ENCODE measurements around the gene BEAN1. TPM values are rescaled to one million over a fixed set of nuclear protein-coding genes. Genes with fewer than 3 reads are reported as not detected.

The BEAN1 gene
- total RNA-seq, 6 donors from 2014 or later: 0.22 to 1.0 (median 0.35) TPM; not detected in 2

DNA sequence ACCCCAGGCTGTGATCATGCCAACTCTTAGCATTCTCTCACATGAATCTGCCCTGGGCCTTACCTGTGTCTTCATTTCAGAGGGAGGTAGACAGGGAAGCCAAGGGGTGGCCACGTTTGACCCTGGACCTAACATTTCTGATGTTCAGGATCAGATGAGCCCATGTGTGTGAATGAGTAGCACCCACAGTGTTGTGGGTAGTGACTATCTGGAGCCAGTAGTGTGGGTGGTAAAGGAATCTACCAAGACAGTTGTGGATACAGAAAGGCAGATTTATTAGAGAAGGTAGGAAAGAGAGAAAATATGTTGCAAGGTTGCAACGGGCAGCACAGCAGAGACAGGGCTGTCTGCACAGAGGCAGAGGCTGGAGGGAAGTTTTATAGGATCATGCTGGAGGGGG lies 62.3 kb downstream of the BEAN1 start:
- 78 to 93% methylated on average over 2 of the region's 2 CpGs for WGBS, 2 donors
- Histone ChIP-seq H3K27me3 (no peaks in the 10 kb centered on the region), H3K36me3 (no peaks in the 10 kb centered on the region), H3K9me3 (no peaks in the 10 kb centered on the region), H3K27ac (no peak overlapping the region), H3K4me3 (no peak overlapping the region), H3K4me1 (peaks cover 13 to 33% (median 23%) of the 10 kb centered on the region in 4 donors)
- no peak for DNase-seq
- no peak for ATAC-seq (ENCODE audit: low FRiP score in 2 of 2)
- TF ChIP-seq POLR2A (IDR thresholded peaks at IDR 0.05): no peak
- TF ChIP-seq POLR2AphosphoS5 (IDR thresholded peaks at IDR 0.05): no peak
- TF ChIP-seq, protein P1, sequence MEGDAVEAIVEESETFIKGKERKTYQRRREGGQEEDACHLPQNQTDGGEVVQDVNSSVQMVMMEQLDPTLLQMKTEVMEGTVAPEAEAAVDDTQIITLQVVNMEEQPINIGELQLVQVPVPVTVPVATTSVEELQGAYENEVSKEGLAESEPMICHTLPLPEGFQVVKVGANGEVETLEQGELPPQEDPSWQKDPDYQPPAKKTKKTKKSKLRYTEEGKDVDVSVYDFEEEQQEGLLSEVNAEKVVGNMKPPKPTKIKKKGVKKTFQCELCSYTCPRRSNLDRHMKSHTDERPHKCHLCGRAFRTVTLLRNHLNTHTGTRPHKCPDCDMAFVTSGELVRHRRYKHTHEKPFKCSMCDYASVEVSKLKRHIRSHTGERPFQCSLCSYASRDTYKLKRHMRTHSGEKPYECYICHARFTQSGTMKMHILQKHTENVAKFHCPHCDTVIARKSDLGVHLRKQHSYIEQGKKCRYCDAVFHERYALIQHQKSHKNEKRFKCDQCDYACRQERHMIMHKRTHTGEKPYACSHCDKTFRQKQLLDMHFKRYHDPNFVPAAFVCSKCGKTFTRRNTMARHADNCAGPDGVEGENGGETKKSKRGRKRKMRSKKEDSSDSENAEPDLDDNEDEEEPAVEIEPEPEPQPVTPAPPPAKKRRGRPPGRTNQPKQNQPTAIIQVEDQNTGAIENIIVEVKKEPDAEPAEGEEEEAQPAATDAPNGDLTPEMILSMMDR (IDR thresholded peaks at IDR 0.05): no peak
- no peak for TF ChIP-seq EP300 (IDR thresholded peaks at IDR 0.05)

DNA sequence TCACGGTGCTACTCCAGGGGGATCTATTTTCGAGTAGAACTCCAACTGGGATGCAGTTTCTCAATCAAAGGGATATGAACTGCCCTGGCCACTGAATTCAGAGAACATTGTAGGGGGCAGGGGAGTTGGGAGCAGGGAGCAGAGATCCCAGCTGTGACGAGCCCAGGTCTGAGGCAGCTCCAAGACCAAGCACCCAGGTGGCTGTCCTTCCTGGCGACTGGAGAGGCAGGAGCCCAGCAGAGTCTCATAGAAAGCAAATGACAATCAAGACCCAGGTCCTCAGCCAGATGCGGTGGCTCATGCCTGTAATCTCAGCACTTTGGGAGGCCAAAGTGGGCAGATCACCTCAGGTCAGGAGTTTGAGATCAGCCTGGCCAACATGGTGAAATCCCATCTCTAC lies 62.7 kb downstream of the BEAN1 start:
- ATAC-seq (ENCODE audit: low FRiP score in 2 of 2): no peak
- Histone ChIP-seq H3K27me3 (no peaks in the 10 kb centered on the region), H3K4me1 (peaks cover 13 to 33% (median 23%) of the 10 kb centered on the region in 4 donors), H3K36me3 (no peaks in the 10 kb centered on the region), H3K9me3 (no peaks in the 10 kb centered on the region), H3K4me3 (no peak overlapping the region), H3K27ac (no peak overlapping the region)
- no peak for DNase-seq
- TF ChIP-seq POLR2A (IDR thresholded peaks at IDR 0.05) (no peak), POLR2AphosphoS5 (IDR thresholded peaks at IDR 0.05) (no peak)
- TF ChIP-seq, protein P1 (IDR thresholded peaks at IDR 0.05): no peak
- 81 to 98% methylated on average over 5 of the region's 5 CpGs for WGBS, 2 donors

DNA sequence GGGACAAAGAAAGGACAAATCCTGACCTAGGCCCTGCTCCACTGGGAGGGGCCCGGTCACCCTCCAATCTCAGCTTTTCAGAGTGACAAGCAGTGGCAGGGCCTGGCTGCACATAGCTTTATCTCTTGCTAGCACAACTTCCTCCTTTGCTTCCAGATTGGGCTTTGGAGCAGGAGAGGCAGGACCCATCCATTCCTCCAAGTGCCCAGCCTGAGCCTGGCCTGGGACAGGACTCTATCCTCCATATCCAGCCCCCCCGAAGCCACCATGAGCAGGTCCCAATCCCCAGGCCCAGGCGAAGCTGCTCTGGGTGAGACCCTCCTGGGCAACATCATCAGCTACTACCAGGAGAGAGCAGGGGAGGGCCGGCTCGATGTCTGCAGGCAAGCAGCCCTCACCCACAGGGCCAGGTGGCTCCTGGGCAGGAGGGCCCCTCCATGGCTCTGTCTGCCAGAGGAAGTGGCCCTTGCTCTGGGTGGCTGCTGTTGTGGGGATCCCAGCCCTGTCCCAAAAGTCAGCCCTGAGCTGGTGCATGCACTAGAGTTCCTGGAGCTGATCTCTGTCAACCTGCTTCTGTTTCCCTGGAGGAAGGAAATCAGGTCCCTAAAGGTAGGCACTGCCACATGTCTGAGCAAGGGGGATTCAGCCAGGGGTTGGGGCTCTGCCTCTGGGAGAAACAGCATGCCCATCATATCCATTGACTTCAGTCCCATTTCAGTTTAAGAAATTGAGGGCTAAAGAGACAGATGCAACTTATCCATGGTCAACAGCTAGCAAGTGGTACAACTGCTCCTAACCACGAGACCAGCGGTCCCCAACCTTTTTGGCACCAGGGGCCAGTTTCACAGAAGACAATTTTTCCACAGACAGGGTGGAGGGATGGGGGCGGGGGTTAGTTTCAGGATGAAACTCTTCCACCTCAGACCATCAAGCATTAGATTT lies 64.0 kb downstream of the BEAN1 start:
- WGBS, 2 donors: 55 to 80% methylated on average over 4 to 8 of the region's 8 CpGs

DNA sequence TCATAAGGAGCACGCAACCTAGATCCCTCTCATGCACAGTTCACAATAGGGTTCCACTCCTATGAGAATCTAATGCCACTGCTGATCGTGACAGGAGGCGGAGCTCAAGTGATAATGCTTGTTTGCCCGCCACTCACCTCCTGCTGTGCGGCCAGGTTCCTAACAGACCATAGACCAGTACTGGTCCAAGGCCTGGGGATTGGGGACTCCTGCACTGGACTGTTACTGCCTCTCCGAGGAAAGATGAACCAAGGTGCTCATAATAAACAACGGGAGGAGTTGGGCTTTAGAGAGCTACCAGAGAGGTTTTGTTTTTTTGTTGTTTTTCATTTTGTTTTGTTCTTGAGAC lies 64.6 kb downstream of the BEAN1 start:
- ATAC-seq (ENCODE audit: low FRiP score in 2 of 2) (no peak), DNase-seq (no peak)
- Histone ChIP-seq H3K36me3 (no peaks in the 10 kb centered on the region), H3K27ac (no peak overlapping the region), H3K27me3 (no peaks in the 10 kb centered on the region), H3K9me3 (no peaks in the 10 kb centered on the region), H3K4me1 (peaks cover 9 to 26% (median 19%) of the 10 kb centered on the region in 4 donors), H3K4me3 (no peak overlapping the region)
- 89 to 93% methylated on average over 7 of the region's 7 CpGs for WGBS, 2 donors
- TF ChIP-seq, protein P1 (IDR thresholded peaks at IDR 0.05): no peak
- TF ChIP-seq POLR2A (IDR thresholded peaks at IDR 0.05) (no peak), POLR2AphosphoS5 (IDR thresholded peaks at IDR 0.05) (no peak), EP300 (IDR thresholded peaks at IDR 0.05) (no peak)

More for the DNA sequence above, 64.0 kb downstream of the BEAN1 start:
- H3K27me3 ChIP-seq: no peaks in the 10 kb centered on the region
- H3K4me1 ChIP-seq: peaks cover 13 to 32% (median 23%) of the 10 kb centered on the region in 4 donors
- H3K27ac ChIP-seq: peak overlapping the region in 3 of 4 donors; percentile 13 to 50 (median 28)
- H3K36me3 ChIP-seq: no peaks in the 10 kb centered on the region
- ATAC-seq (ENCODE audit: low FRiP score in 2 of 2) (no peak), DNase-seq (peak in 1 of 2 donors; percentile 21)
- H3K9me3 ChIP-seq: no peaks in the 10 kb centered on the region
- no peak overlapping the region for H3K4me3 ChIP-seq
- TF ChIP-seq EP300 (IDR thresholded peaks at IDR 0.05) (no peak), POLR2AphosphoS5 (IDR thresholded peaks at IDR 0.05) (peak in 1 of 2 donors; percentile 31)
- TF ChIP-seq, protein P1 (IDR thresholded peaks at IDR 0.05): no peak
